ENCODE results near the gene GALNT10.
A peak's percentile ranks its signal among the peaks of the same experiment; 100 is the strongest.

Gene GALNT10

GRCh38 chr5:154312000-154312399 lies 121.5 kb downstream of the GALNT10 start:
- H3K27me3 ChIP-seq (ENCODE audit: insufficient read depth, low read length, poor library complexity), result no peaks in the 10 kb centered on the region
- H3K4me3 ChIP-seq (ENCODE audit: low read length), result no peak overlapping the region
- WGBS (ENCODE audit: extremely low coverage, insufficient coverage, low lambda C conversion rate), result no CpG with 5 or more reads among the region's 3 CpGs
- H3K79me2 ChIP-seq (ENCODE audit: control insufficient read depth, insufficient read depth, low read length), result no peaks in the 10 kb centered on the region
- no peak overlapping the region for H2BK15ac ChIP-seq (replicated peaks; ENCODE audit: low read depth)
- no peak overlapping the region for H3K4ac ChIP-seq (ENCODE audit: low read depth, low read length)
- no peak overlapping the region for H3K4me2 ChIP-seq (ENCODE audit: low read length)
- H3K56ac ChIP-seq (ENCODE audit: low read length), result no peak overlapping the region
- DNase-seq, result peak; percentile 76
- H3K27ac ChIP-seq (ENCODE audit: low read depth, low read length), result no peak overlapping the region
- H2BK120ac ChIP-seq (ENCODE audit: low read depth, low read length), result no peak overlapping the region
- H3K79me1 ChIP-seq (ENCODE audit: low read length), result no peaks in the 10 kb centered on the region
- no peak overlapping the region for H3K9ac ChIP-seq (ENCODE audit: low read length)
- H2BK5ac ChIP-seq (ENCODE audit: low read length), result no peak overlapping the region
- H2AK5ac ChIP-seq (ENCODE audit: low read length), result no peak overlapping the region
- H3K18ac ChIP-seq (ENCODE audit: low read length), result no peak overlapping the region
- H3K4me1 ChIP-seq (ENCODE audit: control insufficient read depth, low read depth, low read length), result peaks cover 2% of the 10 kb centered on the region
- no peaks in the 10 kb centered on the region for H3K36me3 ChIP-seq (ENCODE audit: control insufficient read depth, insufficient read depth, low read length)
- H4K8ac ChIP-seq (ENCODE audit: low read depth, low read length), result no peak overlapping the region
- H3K23ac ChIP-seq (ENCODE audit: low read length), result no peak overlapping the region
- H4K5ac ChIP-seq (ENCODE audit: low read length), result no peak overlapping the region

GRCh38 chr5:154312576-154312975 lies 122.0 kb downstream of the GALNT10 start:
- Histone ChIP-seq H3K27ac (ENCODE audit: low read depth, low read length) (no peak overlapping the region), H3K18ac (ENCODE audit: low read length) (no peak overlapping the region)

GRCh38 chr5:154313360-154314017 lies 123.0 kb downstream of the GALNT10 start:
- WGBS (ENCODE audit: extremely low coverage, insufficient coverage, low lambda C conversion rate), result no CpG with 5 or more reads among the region's 4 CpGs
- H3K18ac ChIP-seq (ENCODE audit: low read length), result no peak overlapping the region
- no peak overlapping the region for H2BK15ac ChIP-seq (replicated peaks; ENCODE audit: low read depth)
- no peak overlapping the region for H3K56ac ChIP-seq (ENCODE audit: low read length)
- no peaks in the 10 kb centered on the region for H3K79me1 ChIP-seq (ENCODE audit: low read length)
- no peaks in the 10 kb centered on the region for H3K27me3 ChIP-seq (ENCODE audit: insufficient read depth, low read length, poor library complexity)
- no peaks in the 10 kb centered on the region for H3K79me2 ChIP-seq (ENCODE audit: control insufficient read depth, insufficient read depth, low read length)
- H3K23ac ChIP-seq (ENCODE audit: low read length), result no peak overlapping the region
- peaks cover 2% of the 10 kb centered on the region for H3K4me1 ChIP-seq (ENCODE audit: control insufficient read depth, low read depth, low read length)
- no peaks in the 10 kb centered on the region for H3K36me3 ChIP-seq (ENCODE audit: control insufficient read depth, insufficient read depth, low read length)
- H2BK5ac ChIP-seq (ENCODE audit: low read length), result no peak overlapping the region
- H4K5ac ChIP-seq (ENCODE audit: low read length), result no peak overlapping the region
- no peak overlapping the region for H4K8ac ChIP-seq (ENCODE audit: low read depth, low read length)
- H2AK5ac ChIP-seq (ENCODE audit: low read length), result no peak overlapping the region
- no peak overlapping the region for H3K4me2 ChIP-seq (ENCODE audit: low read length)
- no peak overlapping the region for H2BK120ac ChIP-seq (ENCODE audit: low read depth, low read length)
- H3K4ac ChIP-seq (ENCODE audit: low read depth, low read length), result no peak overlapping the region
- H3K4me3 ChIP-seq (ENCODE audit: low read length), result no peak overlapping the region
- no peak for DNase-seq
- no peak overlapping the region for H3K27ac ChIP-seq (ENCODE audit: low read depth, low read length)
- H3K9ac ChIP-seq (ENCODE audit: low read length), result no peak overlapping the region

More at GRCh38 chr5:154312576-154312975, 122.0 kb downstream of the GALNT10 start:
- H3K4me1 ChIP-seq (ENCODE audit: control insufficient read depth, low read depth, low read length), result peaks cover 2% of the 10 kb centered on the region
- no peak overlapping the region for H4K5ac ChIP-seq (ENCODE audit: low read length)
- H3K56ac ChIP-seq (ENCODE audit: low read length), result no peak overlapping the region
- no peak overlapping the region for H3K23ac ChIP-seq (ENCODE audit: low read length)
- no peaks in the 10 kb centered on the region for H3K79me2 ChIP-seq (ENCODE audit: control insufficient read depth, insufficient read depth, low read length)
- H3K4ac ChIP-seq (ENCODE audit: low read depth, low read length), result no peak overlapping the region
- no peak overlapping the region for H4K8ac ChIP-seq (ENCODE audit: low read depth, low read length)
- H2BK15ac ChIP-seq (replicated peaks; ENCODE audit: low read depth), result no peak overlapping the region
- H3K9ac ChIP-seq (ENCODE audit: low read length), result no peak overlapping the region
- H3K27me3 ChIP-seq (ENCODE audit: insufficient read depth, low read length, poor library complexity), result no peaks in the 10 kb centered on the region
- DNase-seq, result no peak
- no peak overlapping the region for H3K4me2 ChIP-seq (ENCODE audit: low read length)
- H2BK5ac ChIP-seq (ENCODE audit: low read length), result no peak overlapping the region
- H3K4me3 ChIP-seq (ENCODE audit: low read length), result no peak overlapping the region
- no peak overlapping the region for H2AK5ac ChIP-seq (ENCODE audit: low read length)
- no peaks in the 10 kb centered on the region for H3K36me3 ChIP-seq (ENCODE audit: control insufficient read depth, insufficient read depth, low read length)
- H3K79me1 ChIP-seq (ENCODE audit: low read length), result no peaks in the 10 kb centered on the region
- no peak overlapping the region for H2BK120ac ChIP-seq (ENCODE audit: low read depth, low read length)

GRCh38 chr5:154315196-154315595 lies 124.7 kb downstream of the GALNT10 start:
- Histone ChIP-seq H3K18ac (ENCODE audit: low read length) (no peak overlapping the region), H3K23ac (ENCODE audit: low read length) (no peak overlapping the region), H3K4ac (ENCODE audit: low read depth, low read length) (no peak overlapping the region), H3K36me3 (ENCODE audit: control insufficient read depth, insufficient read depth, low read length) (no peaks in the 10 kb centered on the region), H3K79me1 (ENCODE audit: low read length) (no peaks in the 10 kb centered on the region), H2BK120ac (ENCODE audit: low read depth, low read length) (no peak overlapping the region), H3K27me3 (ENCODE audit: insufficient read depth, low read length, poor library complexity) (no peaks in the 10 kb centered on the region), H3K4me1 (ENCODE audit: control insufficient read depth, low read depth, low read length) (peaks cover 2% of the 10 kb centered on the region), H2AK5ac (ENCODE audit: low read length) (no peak overlapping the region), H3K27ac (ENCODE audit: low read depth, low read length) (no peak overlapping the region), H2BK5ac (ENCODE audit: low read length) (no peak overlapping the region), H4K5ac (ENCODE audit: low read length) (no peak overlapping the region), H3K56ac (ENCODE audit: low read length) (no peak overlapping the region), H3K4me3 (ENCODE audit: low read length) (no peak overlapping the region), H3K79me2 (ENCODE audit: control insufficient read depth, insufficient read depth, low read length) (no peaks in the 10 kb centered on the region), H4K8ac (ENCODE audit: low read depth, low read length) (no peak overlapping the region), H3K4me2 (ENCODE audit: low read length) (no peak overlapping the region), H2BK15ac (replicated peaks; ENCODE audit: low read depth) (no peak overlapping the region), H3K9ac (ENCODE audit: low read length) (no peak overlapping the region)
- WGBS (ENCODE audit: extremely low coverage, insufficient coverage, low lambda C conversion rate), result no CpG with 5 or more reads among the region's 3 CpGs
- DNase-seq, result peak; percentile 72

DNA sequence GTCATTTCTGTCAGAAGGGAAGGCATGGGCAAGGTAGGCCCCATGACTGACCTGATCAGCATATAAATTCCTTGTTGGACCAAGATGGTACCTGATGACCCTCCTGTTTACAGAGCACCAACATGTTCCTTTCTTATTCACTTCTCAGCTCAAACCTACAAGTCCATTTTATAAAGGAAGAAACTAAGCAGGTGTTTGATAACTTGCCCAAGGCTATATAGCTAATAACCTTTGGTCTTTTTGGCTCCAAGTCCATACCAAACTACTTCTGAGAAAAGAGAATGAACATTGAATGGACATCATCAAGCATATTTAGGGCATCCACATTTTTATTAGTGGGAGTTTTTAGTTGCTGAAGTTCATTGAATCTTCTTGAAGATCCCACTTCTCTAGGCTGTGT lies 125.2 kb downstream of the GALNT10 start:
- H3K79me1 ChIP-seq (ENCODE audit: low read length), result no peaks in the 10 kb centered on the region
- no peaks in the 10 kb centered on the region for H3K36me3 ChIP-seq (ENCODE audit: control insufficient read depth, insufficient read depth, low read length)
- H3K79me2 ChIP-seq (ENCODE audit: control insufficient read depth, insufficient read depth, low read length), result no peaks in the 10 kb centered on the region
- no peak overlapping the region for H3K18ac ChIP-seq (ENCODE audit: low read length)
- no peak overlapping the region for H3K4me3 ChIP-seq (ENCODE audit: low read length)
- H3K4me1 ChIP-seq (ENCODE audit: control insufficient read depth, low read depth, low read length), result peaks cover 2% of the 10 kb centered on the region
- H2BK5ac ChIP-seq (ENCODE audit: low read length), result no peak overlapping the region
- no peak overlapping the region for H4K8ac ChIP-seq (ENCODE audit: low read depth, low read length)
- H2AK5ac ChIP-seq (ENCODE audit: low read length), result no peak overlapping the region
- no peak overlapping the region for H3K9ac ChIP-seq (ENCODE audit: low read length)
- H4K5ac ChIP-seq (ENCODE audit: low read length), result no peak overlapping the region
- H3K4me2 ChIP-seq (ENCODE audit: low read length), result no peak overlapping the region
- no peak overlapping the region for H3K23ac ChIP-seq (ENCODE audit: low read length)
- no peak overlapping the region for H2BK15ac ChIP-seq (replicated peaks; ENCODE audit: low read depth)
- DNase-seq, result no peak
- H3K27me3 ChIP-seq (ENCODE audit: insufficient read depth, low read length, poor library complexity), result no peaks in the 10 kb centered on the region
- H3K56ac ChIP-seq (ENCODE audit: low read length), result no peak overlapping the region
- H3K27ac ChIP-seq (ENCODE audit: low read depth, low read length), result no peak overlapping the region
- no peak overlapping the region for H3K4ac ChIP-seq (ENCODE audit: low read depth, low read length)
- no peak overlapping the region for H2BK120ac ChIP-seq (ENCODE audit: low read depth, low read length)

DNA sequence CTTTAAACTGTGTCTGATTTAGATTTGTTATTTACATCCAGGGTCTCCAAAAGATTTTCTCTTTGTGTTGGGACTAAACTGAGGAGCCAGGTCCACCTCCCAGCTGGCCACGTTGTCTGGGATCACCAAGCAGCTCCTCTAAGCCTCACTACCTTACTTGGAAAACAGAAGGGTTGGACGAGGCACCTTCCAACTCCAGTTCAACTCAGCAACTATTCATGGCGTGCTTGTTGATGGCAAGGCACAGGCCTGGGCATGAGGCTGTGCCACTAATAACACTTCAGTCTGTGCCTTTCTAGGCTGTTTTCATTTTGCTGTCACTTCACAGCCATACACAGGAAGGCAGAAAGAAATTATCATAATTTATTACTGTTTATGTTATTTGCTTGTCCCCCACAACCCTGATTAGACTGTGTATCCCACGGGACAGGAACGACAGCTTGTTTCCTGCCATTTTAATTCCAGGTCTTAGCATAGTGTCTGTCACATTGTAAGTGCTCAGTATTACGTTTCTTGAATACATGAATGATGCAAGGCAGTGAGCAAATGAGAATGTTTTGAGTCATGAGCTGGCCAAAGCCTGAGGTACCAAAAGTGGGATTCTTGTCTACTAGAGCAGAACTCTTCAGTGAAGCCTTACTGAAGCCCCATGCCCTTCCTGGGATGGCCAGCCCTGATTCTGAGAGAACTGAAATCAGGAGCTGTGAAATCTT lies 125.8 kb downstream of the GALNT10 start:
- Histone ChIP-seq H3K9ac (ENCODE audit: low read length) (no peak overlapping the region), H3K4ac (ENCODE audit: low read depth, low read length) (no peak overlapping the region), H3K79me2 (ENCODE audit: control insufficient read depth, insufficient read depth, low read length) (no peaks in the 10 kb centered on the region), H3K23ac (ENCODE audit: low read length) (no peak overlapping the region), H3K18ac (ENCODE audit: low read length) (no peak overlapping the region), H3K36me3 (ENCODE audit: control insufficient read depth, insufficient read depth, low read length) (no peaks in the 10 kb centered on the region), H2AK5ac (ENCODE audit: low read length) (no peak overlapping the region), H3K27ac (ENCODE audit: low read depth, low read length) (no peak overlapping the region), H3K79me1 (ENCODE audit: low read length) (no peaks in the 10 kb centered on the region), H4K8ac (ENCODE audit: low read depth, low read length) (no peak overlapping the region), H3K4me1 (ENCODE audit: control insufficient read depth, low read depth, low read length) (peaks cover 2% of the 10 kb centered on the region), H2BK15ac (replicated peaks; ENCODE audit: low read depth) (no peak overlapping the region), H4K5ac (ENCODE audit: low read length) (no peak overlapping the region), H2BK5ac (ENCODE audit: low read length) (no peak overlapping the region), H3K27me3 (ENCODE audit: insufficient read depth, low read length, poor library complexity) (no peaks in the 10 kb centered on the region), H3K4me2 (ENCODE audit: low read length) (no peak overlapping the region), H3K4me3 (ENCODE audit: low read length) (no peak overlapping the region), H3K56ac (ENCODE audit: low read length) (no peak overlapping the region), H2BK120ac (ENCODE audit: low read depth, low read length) (no peak overlapping the region)
- no peak for DNase-seq
- no CpG with 5 or more reads among the region's 6 CpGs for WGBS (ENCODE audit: extremely low coverage, insufficient coverage, low lambda C conversion rate)

Measured in mesendoderm (in vitro differentiated cells).